Measurements from ENCODE around the gene SPOCK3.

- TF ChIP-seq, protein P1, sequence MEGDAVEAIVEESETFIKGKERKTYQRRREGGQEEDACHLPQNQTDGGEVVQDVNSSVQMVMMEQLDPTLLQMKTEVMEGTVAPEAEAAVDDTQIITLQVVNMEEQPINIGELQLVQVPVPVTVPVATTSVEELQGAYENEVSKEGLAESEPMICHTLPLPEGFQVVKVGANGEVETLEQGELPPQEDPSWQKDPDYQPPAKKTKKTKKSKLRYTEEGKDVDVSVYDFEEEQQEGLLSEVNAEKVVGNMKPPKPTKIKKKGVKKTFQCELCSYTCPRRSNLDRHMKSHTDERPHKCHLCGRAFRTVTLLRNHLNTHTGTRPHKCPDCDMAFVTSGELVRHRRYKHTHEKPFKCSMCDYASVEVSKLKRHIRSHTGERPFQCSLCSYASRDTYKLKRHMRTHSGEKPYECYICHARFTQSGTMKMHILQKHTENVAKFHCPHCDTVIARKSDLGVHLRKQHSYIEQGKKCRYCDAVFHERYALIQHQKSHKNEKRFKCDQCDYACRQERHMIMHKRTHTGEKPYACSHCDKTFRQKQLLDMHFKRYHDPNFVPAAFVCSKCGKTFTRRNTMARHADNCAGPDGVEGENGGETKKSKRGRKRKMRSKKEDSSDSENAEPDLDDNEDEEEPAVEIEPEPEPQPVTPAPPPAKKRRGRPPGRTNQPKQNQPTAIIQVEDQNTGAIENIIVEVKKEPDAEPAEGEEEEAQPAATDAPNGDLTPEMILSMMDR (conservative IDR thresholded peaks at IDR 0.05; ENCODE audit: low read length), result no peak
- TF ChIP-seq EZH2phosphoT487 (IDR thresholded peaks at IDR 0.05; ENCODE audit: borderline replicate concordance, low read depth, low read length), result no peak
Observed at GRCh38 chr4:167222099-167222498, 12.2 kb downstream of the SPOCK3 start.
